SIG-M5 treated with dmso at 0.1 percent for 504 hours (cell line): ENCODE data around the gene IGSF11.

Experiments used
- DNase-seq: peaks from one replicate; lab custom pipeline; 2025; ENCODE audit not compliant: unreplicated experiment; lab: John Stamatoyannopoulos, UW

IGSF11 gene

DNA sequence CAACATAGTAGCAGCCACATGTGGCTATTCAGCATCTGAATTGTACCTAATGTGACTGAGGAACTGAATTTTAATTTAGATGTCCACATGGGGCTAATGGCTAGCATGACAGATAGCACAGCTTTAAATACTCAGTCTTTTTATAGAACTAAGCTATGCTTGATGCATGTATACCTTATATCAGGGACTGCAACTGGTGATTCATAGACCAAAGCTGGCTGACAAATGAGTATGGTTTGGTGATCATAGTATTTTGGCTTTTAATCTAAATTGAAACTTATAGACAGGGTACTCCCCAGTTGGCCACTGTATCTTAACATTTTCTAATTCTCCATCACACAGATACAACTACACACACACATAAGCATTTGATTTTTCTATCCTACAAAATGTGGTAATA is 83.6 kb downstream of the IGSF11 start:
- no peak for DNase-seq

DNA sequence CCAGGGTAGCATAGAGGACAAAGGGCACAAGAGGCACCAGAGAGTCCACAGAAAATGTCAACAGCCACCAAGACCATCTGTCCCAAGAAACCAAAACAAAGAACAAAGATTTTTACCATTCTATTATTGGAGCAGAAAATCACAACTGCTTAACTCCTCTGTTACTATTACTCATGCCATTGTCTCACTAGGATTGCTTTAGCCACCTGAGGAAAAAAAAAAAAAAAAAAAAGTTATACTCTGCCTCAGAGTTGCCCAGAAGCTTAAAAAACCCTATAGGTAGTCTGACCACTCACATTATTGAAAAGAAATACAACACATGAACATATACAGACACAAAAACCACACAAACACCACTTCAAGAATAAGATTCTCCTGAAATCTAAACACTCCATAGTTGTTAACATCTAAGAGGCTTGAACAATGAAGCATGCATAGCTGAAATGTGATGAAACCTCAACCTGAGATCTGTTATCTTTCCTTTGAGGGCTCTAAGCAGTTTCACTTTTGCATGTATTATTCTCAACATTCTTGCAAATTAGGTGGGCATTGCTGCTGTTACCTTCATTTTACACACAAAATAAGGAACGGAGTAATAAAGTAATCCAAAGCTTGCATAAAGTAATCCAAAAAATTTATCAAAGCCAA is 85.4 kb downstream of the IGSF11 start:
- DNase-seq = no peak

DNA sequence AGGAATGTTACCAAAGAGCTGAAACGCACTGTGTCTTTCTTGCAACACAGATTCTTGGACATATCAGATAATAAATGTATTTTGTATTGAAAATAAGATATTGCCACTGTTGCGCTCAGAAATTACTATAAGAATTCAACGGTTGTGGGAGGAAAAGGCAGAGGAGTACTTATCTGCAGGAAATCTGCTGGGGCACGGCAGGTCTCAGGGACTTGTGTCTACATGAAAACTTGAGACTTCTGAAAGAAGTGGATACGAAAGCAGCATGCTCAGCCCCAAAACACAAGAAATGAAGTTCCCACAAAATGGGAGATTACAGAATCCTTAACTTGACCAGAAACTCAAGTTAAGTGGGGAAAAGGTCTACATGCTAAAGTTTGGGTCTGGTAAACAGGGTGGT is 86.5 kb downstream of the IGSF11 start:
- DNase-seq = no peak

DNA sequence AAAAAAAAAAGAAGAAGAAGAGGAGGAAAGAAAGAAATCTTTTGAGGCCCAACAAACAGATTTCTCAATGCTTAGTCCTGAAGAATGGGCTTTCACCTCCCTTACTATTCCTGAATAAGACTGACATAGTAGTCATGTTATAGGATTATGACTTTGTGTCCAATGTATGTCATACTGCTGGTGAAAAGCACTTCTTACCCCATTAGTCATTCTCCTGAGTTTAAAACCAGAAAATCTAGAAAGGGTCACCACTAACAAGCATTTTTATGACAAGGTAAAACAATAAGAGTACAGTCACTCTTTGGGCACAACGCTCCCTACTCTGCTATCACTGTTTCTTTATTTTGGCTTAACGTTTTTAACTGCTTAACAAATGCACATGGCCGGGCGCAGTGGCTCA is 88.2 kb downstream of the IGSF11 start:
- DNase-seq = no peak

DNA sequence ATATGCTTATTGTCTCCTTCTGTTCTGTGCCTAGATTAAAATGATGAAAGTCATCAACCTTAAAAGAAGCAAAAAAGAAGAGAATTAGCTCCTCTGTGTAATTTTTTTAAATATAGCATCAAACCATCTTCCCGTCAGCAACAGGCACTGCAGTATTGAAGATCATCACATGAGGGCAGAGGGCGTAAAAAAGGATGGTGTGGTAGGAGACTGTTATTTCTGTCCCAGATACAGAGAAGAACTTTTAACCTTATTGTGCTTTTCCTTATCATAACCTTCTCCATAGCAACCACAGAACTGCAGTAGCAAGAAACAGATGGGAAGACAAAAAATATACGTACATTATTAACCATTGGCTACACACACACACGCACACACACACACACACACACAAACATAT is 88.8 kb downstream of the IGSF11 start:
- no peak for DNase-seq

DNA sequence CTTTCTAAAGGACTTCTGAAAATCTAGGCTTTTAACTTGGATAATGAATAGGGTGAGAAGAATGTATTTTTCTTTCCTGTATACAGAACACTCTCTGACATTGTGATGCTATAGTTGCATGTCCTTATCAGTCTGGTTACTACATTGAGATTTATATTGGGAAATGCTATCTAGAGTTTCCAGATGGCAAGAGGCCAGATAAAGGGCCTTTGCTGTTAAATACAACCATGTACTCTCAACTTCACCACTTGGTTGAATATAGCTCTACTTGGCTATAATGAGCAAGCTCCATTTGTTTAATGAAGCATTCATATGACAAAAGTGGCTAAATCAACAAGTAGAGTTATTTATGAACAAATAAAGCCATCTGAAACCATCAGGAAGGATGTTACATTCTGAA is 91.0 kb downstream of the IGSF11 start:
- no peak for DNase-seq

DNA sequence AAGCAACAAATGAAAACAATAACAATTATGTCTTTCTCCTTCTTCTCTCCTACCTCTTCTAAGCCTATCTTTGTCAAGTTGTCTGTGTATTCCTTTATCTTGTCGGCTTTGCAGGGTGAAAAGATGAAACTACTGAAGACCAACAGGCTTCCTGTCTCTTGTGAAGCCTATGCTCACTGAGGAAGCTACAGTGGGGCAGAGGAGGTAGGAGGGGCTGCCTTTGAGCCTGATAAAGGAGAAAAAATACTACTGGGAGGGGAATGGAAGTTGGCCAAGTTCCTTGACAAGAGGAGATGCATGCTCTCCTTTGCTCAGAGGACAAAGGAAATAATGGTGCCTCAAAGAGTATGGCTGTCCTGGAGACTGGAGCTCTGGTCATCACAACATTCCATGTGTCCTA is 92.0 kb downstream of the IGSF11 start:
- DNase-seq = no peak

DNA sequence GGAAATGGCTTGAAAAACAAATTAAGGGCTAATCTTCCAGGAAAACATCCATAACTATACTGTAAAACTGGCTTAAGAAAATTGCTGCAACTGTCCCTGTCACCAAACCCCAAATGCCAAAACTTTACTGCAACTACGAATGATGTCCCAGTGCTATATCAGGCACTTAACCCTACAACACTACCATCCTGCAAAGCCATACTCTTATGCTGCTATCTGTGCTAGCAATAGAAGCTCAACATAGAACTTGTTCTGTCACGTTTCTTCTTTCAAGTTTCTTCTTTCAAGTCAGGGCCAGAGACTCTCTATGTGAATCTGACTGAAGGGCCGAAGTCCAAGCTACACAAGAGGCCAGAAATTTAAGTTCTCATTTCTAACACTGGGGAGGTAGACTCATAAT is 92.5 kb downstream of the IGSF11 start:
- DNase-seq = no peak

DNA sequence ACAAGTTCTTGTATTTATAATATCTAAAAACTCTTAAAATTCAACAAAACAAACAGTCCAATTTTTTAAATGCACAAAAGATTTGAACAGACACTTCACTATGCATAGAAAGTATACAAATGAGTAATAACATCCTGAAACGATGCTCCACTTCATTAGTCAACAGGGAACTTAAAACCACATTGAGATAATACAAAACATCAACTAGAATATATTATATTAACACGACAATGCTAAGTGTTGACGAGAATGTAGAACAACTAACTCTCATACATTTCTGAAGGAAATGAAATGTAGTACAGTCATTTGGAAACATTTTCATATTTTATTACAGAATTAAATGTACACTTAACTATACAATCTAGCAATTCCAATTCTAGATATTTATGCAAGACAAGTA is 93.4 kb downstream of the IGSF11 start:
- no peak for DNase-seq

DNA sequence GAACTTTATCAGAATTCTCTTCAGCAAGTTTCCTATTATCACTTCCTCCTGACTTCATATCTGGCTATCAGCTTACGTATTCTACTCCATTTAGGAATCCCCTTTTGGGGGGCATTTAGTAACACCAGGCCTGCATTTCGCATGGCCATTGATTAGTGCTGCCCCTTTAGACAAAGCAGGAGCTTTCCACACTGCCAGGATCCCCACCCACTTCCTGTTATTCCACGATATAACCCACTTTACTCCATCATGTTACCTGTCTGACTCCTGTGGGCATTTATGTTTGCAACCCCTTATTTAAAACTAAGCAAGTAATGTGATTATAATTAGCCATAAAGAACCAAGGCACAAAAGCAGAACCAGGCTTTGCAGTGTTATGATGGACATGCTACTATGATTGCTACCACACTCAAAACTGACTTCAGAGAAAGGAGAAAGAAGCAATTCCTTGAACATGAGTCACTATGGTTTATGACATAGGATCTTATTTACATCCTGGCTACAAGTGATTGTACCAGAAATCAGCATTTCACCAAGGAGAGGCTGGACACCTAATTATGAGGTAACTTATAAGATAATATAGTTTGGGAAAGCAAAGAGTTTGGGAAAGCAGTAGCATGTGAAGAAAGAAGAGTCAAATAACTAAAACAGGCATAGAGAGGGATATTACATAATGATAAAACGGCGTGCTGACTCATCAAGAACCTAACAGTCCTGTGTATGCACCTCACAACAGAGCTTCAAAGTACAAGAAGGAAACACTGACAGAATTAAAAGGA is 96.3 kb downstream of the IGSF11 start:
- no peak for DNase-seq

DNA sequence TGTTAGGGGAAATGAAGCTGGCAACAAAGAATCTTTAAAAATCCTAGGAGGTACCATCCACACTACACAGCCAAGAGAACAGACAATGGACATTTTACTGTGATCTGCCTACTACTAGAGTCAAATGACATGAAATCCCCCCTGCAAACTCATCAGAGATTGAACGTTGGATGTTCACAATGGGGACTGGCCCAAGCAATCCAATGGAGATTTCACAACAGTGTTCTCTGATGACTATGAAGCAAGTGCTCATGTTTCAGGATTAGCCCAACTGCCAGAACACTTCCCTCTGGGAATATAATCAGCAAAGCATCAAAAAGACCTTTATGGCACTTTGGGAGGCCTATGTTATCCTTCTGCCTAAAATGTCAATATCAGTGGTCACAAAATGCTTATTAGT is 97.8 kb downstream of the IGSF11 start:
- no peak for DNase-seq

DNA sequence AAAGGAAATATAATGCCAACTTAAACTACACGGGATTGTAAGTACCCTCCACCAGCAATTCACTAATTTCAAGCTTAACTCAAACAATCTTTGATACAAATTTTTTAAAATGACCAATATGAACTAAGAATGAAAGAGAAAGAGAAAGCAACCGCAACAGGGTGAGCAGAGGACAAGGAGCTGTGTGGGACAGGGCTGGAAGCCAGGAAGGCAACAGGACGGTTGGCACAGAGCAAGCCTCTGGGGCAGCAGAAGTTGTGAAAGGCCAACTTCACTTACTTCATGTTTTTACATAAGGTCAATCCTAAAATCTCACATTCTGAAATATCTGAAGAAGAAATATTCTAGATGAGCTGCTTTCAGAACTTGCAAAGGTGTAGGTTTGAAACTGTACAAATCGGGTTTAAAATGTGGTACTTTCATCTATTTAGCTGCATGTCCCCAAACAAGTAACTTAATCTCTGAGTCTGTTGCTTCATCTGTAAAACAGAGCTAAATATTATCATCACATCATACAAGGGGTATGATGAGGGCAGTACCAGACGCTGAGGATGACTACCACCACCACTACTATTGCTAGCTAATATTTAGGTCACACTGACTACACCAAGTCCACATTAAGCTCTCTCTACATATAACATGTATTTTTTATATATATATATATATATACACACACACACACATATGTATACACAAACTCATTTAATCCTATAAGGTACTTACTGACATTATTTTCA is 101.7 kb downstream of the IGSF11 start:
- DNase-seq = no peak

DNA sequence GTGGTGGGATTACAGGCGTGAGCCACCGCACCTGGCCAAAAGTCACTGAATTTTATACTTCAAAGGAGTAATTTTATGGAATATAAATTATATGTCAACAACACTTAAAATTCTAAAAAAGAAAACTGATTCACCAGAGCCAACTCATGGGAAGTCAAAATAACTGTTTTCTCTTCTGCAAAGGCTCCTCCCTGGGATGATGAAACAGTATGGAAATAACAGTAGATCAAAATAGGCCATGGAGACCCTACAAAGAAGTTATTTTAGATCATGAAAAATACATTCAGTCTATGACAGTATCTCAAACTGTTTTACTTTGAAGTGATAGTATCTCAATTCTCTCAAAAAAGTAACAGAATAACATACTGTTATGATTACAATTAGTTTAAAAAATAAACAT is 102.7 kb downstream of the IGSF11 start:
- no peak for DNase-seq

DNA sequence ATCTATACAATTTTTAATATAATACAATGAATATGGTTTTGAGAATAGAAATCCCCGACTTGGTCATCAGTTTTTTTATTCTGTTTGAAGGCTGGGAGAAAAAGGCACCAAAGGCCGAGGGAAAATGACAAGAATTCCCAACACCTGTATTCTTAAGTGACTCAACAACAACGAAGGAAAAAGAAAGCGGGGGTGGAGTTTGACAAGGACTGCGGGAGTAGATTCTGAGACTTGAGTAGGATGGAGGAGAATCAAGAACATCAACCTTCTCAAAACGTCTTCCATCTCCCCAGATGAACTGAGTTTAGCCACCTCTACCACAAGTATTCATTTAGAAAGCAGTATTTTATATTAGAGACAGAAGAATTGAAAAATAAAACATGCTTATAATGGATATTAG is 107.2 kb downstream of the IGSF11 start:
- DNase-seq = no peak

DNA sequence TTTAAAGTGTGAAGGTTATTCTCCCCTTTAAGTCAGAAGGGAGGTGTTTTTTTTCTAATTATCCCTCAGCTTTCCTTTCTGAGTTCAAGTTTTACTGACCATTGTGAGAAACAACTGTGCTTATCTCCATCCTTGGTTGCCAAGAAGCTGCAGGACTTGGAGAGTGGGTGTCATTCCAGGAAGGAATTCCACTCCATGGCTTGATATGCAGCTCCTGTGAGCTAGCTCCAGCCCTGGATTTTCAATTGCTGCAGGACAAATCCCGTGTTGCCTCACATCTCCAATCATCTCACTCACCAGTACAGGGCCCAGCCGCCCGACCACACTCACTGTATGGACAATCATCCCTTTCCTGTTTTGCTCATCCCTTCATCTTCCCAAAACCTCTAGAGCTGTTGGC is 122.5 kb downstream of the IGSF11 start:
- DNase-seq = no peak

DNA sequence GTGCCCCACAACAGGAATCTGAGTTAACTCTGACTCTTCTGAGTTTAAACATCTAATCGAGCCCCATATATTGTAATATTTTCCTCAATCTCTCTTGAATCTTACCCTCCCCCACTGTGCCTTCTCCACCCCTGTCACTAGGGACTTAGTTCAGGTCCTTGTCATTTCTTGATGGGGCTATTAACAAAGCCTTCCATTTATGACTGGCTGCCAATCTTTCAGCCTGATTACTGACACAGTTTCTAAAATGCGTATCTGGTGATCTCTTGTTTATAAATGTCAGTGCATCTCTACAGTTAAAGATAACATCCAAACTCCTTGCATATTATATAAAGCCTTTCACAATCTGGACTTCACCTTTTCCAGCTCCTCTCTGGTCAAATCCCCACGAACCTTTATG is 124.3 kb downstream of the IGSF11 start:
- no peak for DNase-seq

DNA sequence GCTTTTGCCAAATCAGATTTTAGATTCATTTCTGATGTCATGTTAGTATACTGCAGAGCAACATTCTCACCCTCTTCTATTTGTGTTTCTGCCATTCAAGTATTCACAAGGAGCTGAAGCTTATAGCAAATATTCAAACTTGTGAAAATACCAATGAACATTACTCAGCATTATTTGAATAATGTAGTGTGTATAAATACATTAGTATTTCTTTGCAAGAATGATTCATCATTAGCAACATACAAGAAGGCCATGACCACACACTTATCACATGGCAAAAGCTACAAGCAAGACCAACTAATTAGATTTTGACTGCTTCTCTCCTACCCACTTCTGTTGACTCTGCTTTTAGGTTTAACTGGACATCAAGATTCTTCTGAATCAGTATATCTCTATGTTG is 124.9 kb downstream of the IGSF11 start:
- DNase-seq = no peak

DNA sequence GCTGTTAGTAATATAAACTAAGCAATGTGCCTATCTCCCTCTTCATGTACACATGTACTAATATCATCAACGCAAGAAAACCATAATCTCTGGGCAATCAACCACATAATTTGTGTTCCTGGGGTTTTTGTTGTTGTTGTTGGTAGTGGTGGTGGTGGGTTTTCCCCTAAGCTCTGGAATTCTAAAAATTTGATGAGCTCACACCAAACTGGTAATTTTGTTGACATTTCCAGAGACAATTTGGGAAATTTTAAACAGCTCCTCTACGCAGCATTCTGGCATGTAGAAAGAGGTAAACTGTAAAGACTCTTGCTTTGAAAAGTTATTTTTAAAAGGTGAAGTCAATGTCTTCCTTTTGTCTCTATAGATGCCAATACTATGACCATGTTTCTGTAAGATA is 126.7 kb downstream of the IGSF11 start:
- DNase-seq = no peak

DNA sequence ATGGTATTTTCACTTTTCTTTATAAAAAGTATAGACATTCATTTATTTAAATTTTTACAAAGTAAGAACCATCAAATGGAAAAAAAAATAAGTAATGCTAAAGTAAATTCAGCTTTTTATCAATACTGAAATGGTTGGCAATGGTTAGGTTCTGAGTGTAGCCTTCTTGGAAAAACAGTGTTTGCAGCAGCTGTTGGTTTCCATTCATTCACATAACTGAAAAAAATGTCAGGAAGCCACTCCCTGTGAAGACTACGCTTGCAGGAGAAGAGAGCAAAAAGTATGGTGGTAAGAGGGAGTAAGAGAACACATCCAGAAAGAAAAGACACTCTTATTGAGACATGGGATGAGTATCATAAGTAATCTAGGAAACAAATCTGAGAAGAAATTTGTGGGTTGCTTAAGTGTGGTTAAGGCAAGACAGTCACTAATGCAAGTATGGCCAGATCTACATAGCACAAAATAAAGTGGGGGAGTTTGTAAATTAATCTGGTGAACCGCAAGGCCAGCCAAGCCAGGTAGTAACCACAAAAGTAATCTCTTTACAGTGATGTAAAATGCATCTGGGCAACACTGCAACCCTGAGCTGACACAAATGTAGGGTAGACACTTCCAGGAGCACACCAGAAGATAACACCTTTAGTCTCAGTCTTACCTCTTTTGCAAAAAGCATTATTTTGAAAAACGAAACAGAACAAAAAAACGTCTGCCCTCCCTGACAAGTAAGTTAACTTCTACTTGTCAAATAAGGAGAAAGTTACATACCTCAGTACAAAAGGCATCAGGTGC is 133.7 kb downstream of the IGSF11 start:
- DNase-seq = no peak

DNA sequence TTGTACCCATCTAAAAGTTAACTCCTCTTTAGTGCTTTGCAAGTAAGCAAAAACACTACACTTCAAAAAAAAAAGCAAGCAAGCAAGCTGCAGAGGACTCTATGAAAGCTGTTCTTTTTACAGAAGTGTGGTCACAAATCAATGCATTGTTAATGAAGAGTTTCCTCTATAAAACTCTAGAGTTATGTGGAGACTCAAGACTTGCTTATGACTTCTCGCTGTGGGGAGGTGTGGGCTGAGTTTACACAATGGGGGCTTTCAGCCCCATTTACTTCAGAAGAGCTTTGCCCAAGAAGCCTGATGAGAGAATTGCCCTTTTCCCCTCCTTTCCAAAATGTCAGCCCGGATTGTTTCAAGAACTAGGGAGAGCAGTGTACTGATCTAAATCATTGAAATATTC is 144.4 kb downstream of the IGSF11 start:
- DNase-seq = no peak

DNA sequence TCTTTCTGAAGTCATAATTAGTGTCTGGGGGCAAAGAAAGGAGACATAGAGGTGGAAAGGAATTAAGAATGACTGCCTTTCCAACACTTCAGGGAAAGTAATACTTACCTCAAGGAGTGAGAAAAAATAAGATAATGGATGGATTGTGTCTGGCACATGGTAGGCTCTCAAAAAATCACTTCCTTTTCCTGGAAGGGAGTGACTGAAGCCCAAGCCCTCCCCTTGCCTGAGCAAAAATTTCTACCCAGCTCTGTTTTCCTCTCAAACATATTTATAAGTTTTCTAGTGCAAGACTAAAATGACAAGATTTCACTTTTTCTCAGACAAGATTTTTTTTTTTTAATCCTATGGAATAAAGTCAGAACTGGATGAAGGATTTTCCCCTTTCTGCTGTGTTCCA is 145.0 kb downstream of the IGSF11 start:
- DNase-seq = no peak

DNA sequence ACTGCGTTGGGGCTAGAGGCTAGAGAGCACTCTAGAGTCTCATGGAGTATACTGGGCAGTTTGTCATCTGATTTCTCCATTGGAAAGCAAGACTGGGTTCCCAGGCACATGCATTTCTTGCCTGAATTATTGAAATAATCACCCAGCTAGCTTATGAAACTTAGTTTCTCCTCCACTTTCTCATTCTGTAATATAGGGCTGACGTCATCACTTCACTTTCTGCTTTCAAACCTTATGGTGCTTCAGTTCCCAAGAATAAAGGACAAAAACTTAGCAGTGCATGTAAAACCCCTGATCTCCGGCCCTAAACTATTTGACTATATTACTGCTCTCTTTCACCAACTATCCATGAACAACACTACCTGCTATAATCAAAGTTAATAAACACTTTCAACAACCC is 147.9 kb downstream of the IGSF11 start:
- DNase-seq = no peak
